Embryonic facial prominence (tissue), 1 donor: ENCODE data around the gene TUBA3E.
"Not testable (repeated sequence)": the region's sequence is repeated elsewhere in the genome, so short reads cannot be mapped to it uniquely, and the experiment has no call there.

Experiments
- DNase-seq: peaks from one replicate; pipeline ENCODE4 v3.0.0-alpha.2; 2016; ENCODE audit errors: extremely low spot score

Gene TUBA3E

DNA sequence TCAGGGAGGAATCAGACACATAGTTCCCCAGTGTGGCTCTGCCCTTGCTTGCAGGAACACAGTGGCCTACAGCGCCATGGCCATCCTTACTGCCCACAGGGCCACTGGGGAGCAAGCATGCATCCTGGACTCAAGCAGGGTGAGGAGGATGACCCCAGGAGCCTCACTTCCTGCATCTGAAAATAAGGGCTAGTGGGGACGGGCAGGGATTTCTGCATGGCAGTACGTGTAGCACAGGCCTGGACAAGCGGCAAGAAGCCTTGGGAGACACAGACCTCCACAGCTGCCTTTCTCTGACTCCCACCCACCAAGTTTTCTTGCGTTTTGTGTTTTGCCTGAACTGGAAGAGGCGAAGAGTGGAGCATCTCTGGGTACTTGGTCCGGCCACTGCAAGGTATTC lies 35.8 kb downstream of the TUBA3E start:
- DNase-seq = not testable (repeated sequence)

DNA sequence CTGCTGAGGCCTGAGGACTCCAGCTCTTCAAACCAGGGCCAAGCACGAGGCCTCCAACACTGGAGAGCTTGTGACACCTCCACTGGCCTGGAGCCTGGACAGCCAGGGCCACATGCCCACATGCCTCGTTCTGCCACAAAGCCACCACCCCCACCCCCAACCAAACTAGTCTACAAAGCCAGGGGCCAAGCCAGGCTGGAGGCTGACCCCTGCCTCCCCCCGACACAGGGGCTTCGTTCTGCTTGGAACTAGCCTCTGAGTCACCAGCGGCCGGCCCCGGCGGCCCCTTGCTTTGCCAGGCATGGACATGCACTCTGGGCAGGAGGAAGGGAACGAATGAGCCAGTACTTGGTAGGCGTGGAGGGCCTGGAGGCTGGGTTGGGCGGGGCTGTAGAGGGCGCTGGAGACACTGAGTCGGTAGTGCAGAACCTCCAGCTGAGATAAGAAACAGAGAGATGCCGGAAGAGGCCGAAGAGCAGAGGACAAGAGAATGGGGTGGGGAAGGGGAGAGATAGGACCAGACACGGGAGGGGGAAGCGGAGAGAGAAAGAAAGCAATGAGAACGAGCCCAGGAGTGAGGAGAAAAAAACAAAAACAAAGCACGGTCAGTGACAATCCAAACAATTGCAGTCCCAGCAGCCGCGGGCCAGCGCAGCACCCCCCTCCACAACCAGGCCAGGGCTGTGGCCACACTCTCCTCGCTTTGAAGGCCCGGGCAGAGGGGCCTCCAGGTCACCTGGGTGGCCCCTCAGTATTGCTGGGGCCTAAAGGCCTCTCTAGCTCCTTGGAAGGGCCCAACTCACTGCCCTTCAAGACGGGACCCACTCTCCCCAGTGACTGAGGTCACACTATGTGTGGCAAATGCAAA lies 37.2 kb downstream of the TUBA3E start:
- not testable (repeated sequence) for DNase-seq

DNA sequence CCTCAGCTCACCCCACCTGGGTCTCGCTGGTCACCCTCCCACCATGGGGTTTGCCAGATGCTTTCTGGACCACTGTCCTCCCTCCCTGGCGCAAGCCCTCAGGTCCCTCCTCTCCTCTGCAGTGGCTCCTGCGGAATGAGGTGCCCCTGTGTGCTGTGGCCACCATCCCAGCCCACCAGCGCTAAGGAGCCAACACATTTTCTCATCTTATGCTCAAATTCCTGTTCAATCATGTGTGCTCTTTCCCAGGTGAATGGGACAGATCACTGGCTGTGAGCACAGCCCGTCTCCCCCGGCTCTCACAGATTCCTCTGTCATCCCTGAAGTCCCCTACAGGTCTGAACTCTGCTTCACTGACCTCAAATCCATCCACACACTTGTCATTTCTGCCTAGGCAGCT lies 38.1 kb downstream of the TUBA3E start:
- DNase-seq = no peak

DNA sequence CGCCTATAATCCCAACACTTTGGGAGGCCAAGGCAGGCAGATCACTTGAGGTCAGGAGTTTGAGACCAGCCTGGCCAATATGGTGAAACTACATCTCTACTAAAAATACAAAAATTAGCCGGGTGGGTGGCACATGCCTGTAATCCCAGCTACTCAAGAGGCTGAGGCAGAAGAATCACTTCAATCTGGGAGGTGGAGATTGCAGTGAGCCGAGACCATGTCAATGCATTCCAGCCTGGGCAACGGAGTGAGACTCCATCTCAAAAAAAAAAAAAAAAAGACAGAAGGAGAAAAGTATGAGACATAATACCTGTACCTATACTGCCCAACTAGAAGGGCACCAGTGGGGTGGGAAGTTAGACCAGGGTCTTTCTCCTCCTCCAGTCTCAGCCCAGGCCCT lies 38.9 kb downstream of the TUBA3E start:
- DNase-seq = not testable (repeated sequence)

DNA sequence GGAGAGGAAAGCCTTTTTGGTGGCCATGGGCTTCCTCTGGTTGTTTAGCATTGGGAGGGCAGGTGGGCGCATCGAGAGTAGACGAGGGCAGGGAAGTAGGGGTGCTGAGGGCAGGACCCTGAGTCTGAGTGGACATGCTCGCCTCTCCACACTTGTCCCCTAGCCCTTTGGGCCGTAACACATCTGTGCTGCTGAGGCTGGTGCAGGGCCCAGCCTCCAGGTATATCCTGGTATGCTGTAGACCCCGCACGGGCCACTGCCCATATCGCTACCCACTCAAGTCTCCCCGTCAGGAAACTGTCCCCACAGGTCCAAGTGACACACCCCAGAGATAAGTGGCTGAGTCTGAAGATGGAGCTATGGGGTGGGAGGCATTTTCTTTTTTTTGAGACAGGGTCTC lies 39.6 kb downstream of the TUBA3E start:
- DNase-seq = no peak

DNA sequence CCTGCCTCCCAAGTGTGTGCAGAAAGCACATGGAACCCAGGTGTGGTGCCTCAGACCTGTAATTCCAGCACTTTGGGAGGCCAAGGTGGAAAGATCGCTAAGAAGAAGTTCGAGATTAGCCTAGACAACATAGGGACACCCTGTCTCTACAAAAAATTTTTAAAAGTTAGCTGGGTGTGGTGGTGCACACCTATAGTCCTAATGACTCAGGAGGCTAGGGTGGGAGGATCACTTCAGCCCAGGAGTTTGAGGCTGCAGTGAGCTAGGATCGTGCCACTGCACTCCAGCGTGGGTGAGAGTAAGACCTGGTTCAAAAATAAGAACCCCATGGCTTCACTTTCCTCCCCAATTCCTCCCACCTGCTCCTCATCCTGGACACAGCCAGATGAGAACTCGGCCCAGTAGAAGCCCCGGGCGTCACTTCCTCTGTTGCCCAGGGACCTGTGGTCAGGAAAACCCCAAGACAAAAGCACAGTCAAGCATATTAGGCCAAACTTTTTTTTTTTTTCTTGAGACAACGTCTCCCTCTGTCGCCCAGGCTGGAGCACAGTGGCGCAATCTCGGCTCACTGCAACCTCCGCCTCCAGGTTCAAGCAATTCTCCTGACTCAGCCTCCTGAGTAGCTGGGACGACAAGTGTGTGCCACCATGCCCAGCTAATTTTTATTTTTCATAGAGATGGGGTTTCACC lies 40.3 kb downstream of the TUBA3E start:
- DNase-seq = not testable (repeated sequence)

DNA sequence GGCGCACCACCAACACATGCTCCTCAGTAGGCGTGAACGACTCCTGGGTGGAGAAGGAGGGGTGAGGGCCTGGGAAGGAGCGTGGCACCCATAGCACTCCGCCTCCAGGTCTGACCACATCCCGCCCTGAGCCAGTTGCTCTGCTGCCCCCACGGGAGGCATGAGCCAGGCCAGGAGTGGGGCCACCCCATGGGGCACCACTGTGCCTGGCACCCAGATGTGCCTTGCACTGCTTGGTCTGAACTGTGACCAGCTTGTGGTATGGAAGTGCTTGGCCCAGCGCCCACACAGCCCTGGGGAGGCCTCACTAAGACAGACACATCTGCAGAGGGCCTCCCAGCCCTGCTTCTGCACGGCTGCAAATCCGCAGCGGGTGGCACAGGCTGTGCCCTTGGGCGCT lies 40.9 kb downstream of the TUBA3E start:
- not testable (repeated sequence) for DNase-seq

DNA sequence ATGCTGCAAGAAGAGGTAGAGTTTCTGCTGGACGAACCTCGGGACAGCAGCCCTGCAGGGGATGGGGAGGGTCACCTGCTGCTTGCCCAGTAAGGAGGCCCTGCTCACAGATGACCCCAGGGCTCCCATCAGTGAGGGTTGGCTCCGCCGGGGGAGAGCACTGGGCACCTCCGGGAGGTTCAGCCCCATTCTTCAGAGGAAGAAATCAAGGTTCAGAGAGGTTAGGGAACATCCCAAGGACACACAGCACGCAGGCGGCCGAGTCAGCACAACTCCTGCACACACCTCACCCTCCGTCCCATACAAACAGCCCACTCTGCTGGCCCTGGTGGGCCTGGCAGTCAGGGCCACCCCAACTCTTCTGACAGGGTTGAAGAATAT lies 41.6 kb downstream of the TUBA3E start:
- no peak for DNase-seq

DNA sequence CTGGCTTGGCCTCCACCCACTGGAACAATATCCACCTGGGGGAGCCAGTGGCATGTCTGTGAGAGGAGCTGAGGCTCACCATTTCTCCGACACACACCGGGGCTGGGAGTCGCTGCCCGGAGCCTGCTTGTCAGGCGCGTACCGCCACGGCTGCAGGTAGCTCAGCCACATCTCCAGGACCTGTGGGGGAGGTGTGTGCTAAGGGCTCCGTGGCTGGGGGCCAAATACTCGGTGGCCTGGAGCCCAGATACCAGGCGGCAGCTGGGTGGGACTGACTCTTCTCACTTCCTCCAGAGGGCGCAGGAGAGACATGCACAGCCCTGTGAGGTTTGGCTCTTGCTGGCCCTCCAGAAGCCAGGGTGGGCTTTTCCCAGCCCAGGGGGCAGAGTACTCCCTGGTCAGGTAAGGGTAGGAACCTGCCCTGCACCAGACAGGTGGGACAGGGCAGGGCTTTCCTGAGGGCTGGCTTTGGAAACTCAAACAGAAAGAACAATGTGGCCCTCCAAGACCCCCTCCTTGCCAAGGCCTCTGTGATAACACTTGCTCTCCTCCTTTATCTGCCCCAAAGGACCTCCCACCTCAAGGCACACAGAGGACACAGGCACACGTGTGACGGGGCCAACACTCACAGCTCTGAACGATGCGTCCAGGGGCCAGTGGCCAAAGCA lies 42.1 kb downstream of the TUBA3E start:
- not testable (repeated sequence) for DNase-seq

DNA sequence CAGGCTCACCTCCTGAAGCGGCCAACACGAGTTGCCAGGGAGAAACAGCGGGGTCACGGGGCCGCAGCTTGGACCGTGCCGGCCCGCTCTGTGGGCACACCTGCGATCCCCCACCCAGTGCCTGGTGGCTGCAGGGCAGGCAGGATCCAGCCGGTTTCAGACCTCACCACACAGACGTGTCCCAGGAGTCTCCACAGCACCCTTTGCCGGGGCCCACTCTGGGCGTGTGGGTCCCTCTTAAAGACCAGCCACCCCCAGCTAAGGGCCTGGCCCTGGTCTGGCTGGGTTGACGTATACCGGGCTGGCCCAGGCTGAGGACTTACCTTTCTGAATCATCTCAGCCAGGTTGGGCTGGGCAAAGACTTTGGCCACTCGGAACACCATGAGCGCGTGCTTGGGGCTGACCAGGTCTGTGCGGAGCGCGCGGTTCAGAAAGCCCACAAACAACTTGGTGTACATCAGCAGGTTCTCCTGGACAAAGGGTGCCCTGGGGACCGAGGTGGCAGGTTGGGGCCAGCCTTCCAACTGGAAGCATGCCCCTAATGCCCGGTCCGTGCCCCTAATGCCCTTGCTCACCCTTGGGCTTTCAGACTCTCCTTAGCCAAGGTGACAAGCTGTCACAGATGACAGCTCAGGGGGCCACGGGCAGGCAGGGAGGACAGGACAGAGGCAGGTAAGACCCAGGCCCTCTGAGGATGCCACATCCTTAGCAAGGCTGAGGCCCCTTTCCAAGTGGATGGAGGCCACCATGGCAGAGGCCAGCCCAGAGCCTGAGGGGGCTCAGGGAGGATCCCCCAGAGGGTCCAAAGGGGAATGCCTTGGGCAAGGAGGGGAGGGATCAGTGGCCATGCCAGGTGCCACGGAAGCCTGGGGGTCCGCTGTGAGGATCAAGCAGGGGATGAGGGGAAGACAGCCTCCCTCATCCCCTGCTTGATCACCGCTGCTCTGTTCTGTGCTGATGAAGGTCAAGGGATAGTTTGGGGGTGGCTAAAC lies 43.2 kb downstream of the TUBA3E start:
- no peak for DNase-seq

DNA sequence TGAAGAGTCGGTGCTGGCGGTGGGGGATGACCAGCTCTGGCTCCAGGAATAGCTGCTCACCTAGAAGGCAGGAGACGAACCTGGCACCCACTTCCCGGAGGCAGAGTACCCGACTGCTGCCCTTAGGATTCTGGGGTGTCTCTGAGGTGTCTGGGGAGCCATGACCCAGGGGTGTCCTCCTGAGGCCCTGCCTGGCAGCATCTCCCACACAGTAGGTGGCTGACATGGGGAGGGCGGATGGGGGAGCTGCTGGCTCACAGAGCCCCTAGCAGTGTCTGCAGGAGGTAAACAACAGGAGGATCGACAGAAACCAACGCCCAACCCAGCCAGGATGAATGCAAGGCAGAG lies 43.8 kb downstream of the TUBA3E start:
- not testable (repeated sequence) for DNase-seq

DNA sequence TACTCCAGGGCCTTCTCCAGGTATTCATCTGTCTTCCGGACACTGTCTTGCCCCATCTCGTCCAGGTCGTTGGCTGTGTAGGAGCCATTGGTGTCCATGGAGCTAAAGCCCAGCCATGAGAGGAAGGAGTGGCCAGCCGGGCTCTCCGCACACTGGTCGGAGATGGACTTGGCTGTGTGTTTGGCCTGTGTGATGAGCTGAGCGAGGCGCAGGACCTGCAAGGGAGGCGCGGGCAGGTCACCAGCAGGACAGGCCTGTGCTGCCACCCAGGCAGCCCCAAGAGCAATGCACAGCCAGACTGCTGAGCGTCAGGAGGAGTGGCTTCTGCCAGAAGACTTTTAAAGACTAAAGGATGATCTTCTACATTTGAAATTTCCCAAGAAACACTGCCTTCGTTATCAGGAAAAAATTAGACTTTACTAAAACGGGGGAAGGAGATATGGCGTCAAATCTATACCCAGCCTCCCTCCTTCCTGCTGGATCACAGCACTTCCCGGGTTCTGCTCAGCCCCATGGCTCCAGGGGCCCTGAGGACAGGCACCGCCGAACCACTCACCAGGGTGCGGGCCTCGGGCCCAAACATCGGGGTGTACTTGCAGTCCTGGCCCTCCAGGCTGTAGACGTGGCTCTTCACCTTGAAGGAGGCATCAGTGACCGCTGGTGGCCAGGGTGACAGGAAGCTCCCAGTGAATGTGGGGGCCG lies 44.4 kb downstream of the TUBA3E start:
- not testable (repeated sequence) for DNase-seq

DNA sequence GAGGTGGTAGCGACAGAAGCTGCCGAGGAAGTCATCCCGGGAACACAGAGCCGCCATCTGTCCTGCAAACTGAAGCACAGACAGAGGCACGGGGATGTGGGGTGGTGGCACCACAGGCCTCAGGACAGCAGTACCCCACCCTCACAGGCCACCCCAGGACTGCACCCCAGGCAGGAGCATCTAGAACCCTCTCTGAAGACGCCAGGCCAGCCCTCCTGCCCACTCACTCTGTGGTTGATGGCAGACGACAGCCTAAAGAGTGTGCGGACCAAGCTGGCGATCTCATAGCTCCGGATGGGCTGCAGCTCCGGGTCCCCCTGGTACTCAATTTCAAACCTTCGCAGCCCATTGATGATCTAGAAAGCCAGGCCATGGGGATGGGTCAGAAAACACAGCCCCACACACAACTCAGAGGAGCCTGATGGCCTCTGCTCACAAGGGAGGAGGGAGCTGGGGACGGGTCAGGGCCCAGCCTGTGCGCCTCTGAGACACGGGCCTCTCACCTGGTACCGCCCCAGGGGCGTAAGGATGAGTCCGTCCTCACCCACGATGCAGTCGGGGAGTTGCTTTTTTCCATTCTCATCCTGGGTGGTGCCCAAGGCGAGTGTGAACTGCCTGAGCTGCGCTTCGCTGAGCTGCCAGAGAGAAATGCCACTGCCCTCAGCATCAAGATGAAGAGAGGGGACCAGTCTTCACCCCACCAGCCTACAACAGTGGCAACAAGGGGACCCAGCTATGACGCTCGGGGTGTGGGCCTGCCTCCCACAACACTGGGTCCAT lies 45.2 kb downstream of the TUBA3E start:
- DNase-seq = no peak

DNA sequence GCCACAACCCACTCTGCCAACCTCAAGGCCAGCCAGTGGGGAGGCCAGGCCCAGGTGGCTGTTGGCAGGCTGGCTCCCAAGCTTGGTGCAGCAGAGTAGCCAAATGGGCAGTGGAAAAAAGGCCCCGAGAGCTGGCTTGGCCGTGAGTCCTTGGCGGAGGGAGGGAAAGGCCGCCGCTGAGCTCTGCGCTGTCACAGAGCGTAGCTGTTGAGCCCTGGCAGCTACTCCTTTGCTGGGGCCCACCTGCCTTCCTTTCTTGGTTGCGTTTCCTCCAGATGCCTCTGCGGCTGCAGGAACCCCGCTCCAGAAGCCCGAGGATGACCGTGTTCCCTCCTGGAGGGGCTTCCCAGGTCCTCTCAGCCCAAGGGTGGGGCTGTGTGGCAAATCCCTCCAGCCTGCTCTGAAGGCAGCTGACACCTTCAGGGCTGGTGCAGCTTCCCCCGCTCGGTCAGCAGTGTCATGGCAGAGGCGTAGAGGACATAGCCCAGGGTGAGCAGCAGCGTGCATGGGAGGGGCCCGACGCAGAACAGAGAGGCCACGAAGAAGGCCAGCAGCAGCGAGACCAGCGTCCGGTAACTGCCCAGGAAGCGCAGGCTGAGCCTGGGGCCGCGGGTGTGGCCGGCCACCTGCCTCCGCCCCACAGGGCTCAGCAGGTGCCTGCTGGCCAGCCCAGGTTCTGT lies 46.0 kb downstream of the TUBA3E start:
- DNase-seq = not testable (repeated sequence)

DNA sequence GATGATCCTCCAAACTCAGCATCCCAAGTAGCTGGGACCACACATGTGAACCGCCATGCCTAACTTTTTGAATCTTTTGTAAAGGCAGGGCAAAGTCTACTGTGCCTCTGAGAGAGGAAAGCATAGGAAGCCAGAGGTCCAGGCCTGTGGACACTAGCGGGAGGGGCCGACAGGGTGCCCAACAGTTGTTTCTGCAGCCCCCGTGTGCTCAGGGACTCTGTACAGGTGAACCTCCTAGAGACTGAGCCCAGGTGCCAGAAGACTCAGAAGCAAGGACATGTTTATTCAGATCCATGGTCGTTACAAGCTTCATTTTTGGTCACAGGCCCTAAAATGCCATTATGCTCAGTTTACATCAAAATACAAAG lies 47.1 kb downstream of the TUBA3E start:
- DNase-seq = not testable (repeated sequence)

DNA sequence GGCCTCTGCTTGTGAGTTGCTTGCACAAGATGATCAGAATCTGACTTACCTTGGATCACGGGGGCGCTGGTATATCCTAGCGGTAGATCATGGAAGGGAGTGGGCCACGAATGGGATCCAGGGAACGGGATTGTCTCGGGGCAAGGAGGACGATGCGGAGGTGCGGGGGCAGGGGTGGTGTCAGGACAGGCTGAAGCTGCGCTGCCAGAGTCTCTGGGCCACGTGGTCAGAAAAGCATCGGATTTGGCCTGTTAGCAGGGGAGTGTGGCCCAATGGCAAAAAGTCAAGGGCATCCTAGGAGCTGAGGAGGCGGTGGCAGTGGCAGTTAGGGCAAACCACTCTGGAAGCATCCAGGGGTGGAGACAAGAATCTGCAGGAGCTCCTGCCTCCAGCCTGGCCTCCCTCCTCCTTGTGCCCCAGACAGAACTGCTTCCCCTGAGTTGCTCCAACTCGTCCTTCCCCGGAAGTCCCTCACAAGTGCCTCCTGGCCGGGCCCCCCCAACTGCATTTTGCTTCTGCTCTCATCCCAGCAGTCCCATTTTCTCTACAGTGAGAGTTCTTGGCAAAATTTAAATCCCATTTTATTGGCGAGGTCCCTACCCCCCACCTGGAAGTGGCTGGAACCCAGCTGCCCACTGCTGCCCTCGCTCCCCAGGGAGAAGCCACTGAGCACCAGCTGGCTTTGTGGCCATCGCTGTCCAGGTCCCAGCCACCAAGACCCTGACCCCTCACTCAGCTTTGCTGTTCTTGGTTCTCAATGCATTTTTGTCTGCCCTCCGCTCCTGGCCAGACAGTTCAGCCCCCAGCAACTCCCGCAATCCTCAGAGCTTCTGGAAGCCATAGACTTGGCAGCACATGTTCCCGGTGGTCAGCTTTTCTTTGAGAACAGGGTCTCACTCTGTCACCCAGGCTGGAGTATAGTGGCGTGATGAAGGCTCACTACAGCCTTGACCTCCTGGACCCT lies 47.8 kb downstream of the TUBA3E start:
- DNase-seq = no peak

DNA sequence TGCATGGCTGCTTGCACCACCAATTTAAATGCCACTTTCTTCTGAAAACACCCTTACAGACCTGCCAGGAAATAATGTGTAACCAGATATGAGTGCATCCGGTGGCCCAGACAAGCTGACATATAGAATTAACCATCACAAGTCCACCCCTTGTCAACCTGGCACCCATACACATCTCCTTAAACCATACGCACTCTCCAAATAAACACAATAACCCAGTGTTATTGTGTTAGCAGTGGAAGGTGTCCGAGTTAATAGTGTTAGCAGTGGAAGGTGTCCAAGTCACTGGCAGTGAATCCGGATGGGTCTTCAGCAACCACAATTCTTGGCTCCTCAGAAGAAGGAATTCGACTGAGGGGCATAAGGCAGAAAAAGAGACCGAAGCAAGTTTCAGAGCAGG lies 49.7 kb downstream of the TUBA3E start:
- DNase-seq = not testable (repeated sequence)

DNA sequence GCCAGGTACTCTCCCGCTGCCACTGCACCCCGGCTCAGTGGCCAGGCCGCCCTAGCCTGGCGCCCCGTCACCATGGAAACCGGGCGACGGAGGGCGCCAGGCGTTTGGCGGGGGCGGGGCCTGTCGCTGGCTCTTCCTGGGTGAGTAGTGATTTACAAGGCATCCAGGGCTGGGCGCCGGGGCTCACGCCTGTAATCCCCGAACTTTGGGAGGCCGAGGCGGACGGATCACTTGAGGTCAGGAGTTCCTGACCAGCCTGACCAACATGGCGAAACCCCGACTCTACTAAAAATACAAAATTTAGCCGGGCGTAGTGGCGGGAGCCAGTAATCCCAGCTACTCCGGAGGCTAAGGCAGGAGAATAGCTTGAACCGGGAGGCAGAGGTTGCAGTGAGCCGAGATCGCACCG lies 53.2 kb downstream of the TUBA3E start, which contains the start of gene CCDC74B:
TSS of gene CCDC74B (minus strand) at position 107 of the 409 bp plus-strand sequence. CDS start 116 bp downstream, outside the sequence.
- not testable (repeated sequence) for DNase-seq
